Measurements from ENCODE around the gene GUK1. TPM values are rescaled to one million over a fixed set of nuclear protein-coding genes. Genes with fewer than 3 reads are reported as not detected.

GUK1 gene
- total RNA-seq, 4 donors from 2014 or later, result 183 to 573 (median 382) TPM

GRCh38 chr1:228117335-228117734, 22.7 kb upstream of the GUK1 start:
- intact Hi-C loops (cut with DNase I; ENCODE audit: low total_unique reads) (no loop called here), in situ Hi-C loops (cut with MboI; ENCODE audit: low pct_ligation_motif_present in 1 of 4, low pct_unique_long_range_greater_than_20kb in 1 of 4, low sequenced_read_pairs in 3 of 4) (no loop called here)
- 96 to 100% methylated on average over 2 to 4 of the region's 4 CpGs for WGBS, 2 donors (ENCODE audit: low coverage in 1 of 2)

GRCh38 chr1:228118040-228118439, 22.0 kb upstream of the GUK1 start:
- no peaks in the 10 kb centered on the region for H3K36me3 ChIP-seq
- H3K27me3 ChIP-seq, result no peaks in the 10 kb centered on the region
- H3K4me1 ChIP-seq, result no peaks in the 10 kb centered on the region
- in situ Hi-C loops (cut with MboI; ENCODE audit: low pct_ligation_motif_present in 1 of 4, low pct_unique_long_range_greater_than_20kb in 1 of 4, low sequenced_read_pairs in 3 of 4) (no loop called here), intact Hi-C loops (cut with DNase I; ENCODE audit: low total_unique reads) (no loop called here)
- H3K27ac ChIP-seq, result no peak overlapping the region
- WGBS, 2 donors (ENCODE audit: low coverage in 1 of 2), result 69 to 77% methylated on average over 2 of the region's 2 CpGs
- no peaks in the 10 kb centered on the region for H3K9me3 ChIP-seq
- H3K4me3 ChIP-seq, result no peak overlapping the region
- no peak for DNase-seq
- TF ChIP-seq EP300 (IDR thresholded peaks at IDR 0.05; ENCODE audit: low read depth), result no peak
- TF ChIP-seq, protein P1, sequence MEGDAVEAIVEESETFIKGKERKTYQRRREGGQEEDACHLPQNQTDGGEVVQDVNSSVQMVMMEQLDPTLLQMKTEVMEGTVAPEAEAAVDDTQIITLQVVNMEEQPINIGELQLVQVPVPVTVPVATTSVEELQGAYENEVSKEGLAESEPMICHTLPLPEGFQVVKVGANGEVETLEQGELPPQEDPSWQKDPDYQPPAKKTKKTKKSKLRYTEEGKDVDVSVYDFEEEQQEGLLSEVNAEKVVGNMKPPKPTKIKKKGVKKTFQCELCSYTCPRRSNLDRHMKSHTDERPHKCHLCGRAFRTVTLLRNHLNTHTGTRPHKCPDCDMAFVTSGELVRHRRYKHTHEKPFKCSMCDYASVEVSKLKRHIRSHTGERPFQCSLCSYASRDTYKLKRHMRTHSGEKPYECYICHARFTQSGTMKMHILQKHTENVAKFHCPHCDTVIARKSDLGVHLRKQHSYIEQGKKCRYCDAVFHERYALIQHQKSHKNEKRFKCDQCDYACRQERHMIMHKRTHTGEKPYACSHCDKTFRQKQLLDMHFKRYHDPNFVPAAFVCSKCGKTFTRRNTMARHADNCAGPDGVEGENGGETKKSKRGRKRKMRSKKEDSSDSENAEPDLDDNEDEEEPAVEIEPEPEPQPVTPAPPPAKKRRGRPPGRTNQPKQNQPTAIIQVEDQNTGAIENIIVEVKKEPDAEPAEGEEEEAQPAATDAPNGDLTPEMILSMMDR (IDR thresholded peaks at IDR 0.05), result no peak
- TF ChIP-seq POLR2AphosphoS5 (IDR thresholded peaks at IDR 0.05), result no peak

More at GRCh38 chr1:228117335-228117734, 22.7 kb upstream of the GUK1 start:
- no peak for TF ChIP-seq EP300 (IDR thresholded peaks at IDR 0.05; ENCODE audit: low read depth)
- TF ChIP-seq, protein P1 (IDR thresholded peaks at IDR 0.05), result no peak
- no peak for TF ChIP-seq POLR2A (IDR thresholded peaks at IDR 0.05)
- no peak for TF ChIP-seq POLR2AphosphoS5 (IDR thresholded peaks at IDR 0.05)
- H3K36me3 ChIP-seq, result no peaks in the 10 kb centered on the region
- no peak overlapping the region for H3K27ac ChIP-seq
- H3K9me3 ChIP-seq, result no peaks in the 10 kb centered on the region
- no peaks in the 10 kb centered on the region for H3K4me1 ChIP-seq
- no peaks in the 10 kb centered on the region for H3K27me3 ChIP-seq
- no peak overlapping the region for H3K4me3 ChIP-seq
- no peak for DNase-seq

- 75 to 82% methylated on average over 1 of the region's 1 CpG for WGBS, 2 donors (ENCODE audit: low coverage in 1 of 2)
Observed at GRCh38 chr1:228120351-228120750, 19.7 kb upstream of the GUK1 start.

GRCh38 chr1:228120857-228121489, 19.1 kb upstream of the GUK1 start:
- no peak for DNase-seq
- H3K27ac ChIP-seq, result no peak overlapping the region
- 63 to 64% methylated on average over 5 of the region's 5 CpGs for WGBS, 2 donors (ENCODE audit: low coverage in 1 of 2)

More at GRCh38 chr1:228120351-228120750, 19.7 kb upstream of the GUK1 start:
- DNase-seq, result no peak
- in situ Hi-C loops (cut with MboI; ENCODE audit: low pct_ligation_motif_present in 1 of 4, low pct_unique_long_range_greater_than_20kb in 1 of 4, low sequenced_read_pairs in 3 of 4) (loop anchor here in 1 of 4 donors (10.0 kb wide), 1 partner anchor 54 kb away; no protein-coding TSS in a partner anchor), intact Hi-C loops (cut with DNase I; ENCODE audit: low total_unique reads) (no loop called here)
- no peaks in the 10 kb centered on the region for H3K9me3 ChIP-seq
- no peak overlapping the region for H3K4me3 ChIP-seq
- H3K36me3 ChIP-seq, result no peaks in the 10 kb centered on the region
- H3K4me1 ChIP-seq, result no peaks in the 10 kb centered on the region
- H3K27ac ChIP-seq, result no peak overlapping the region
- TF ChIP-seq, protein P1 (IDR thresholded peaks at IDR 0.05), result no peak
- no peak for TF ChIP-seq EP300 (IDR thresholded peaks at IDR 0.05; ENCODE audit: low read depth)
- TF ChIP-seq POLR2AphosphoS5 (IDR thresholded peaks at IDR 0.05), result no peak
- no peak for TF ChIP-seq POLR2A (IDR thresholded peaks at IDR 0.05)
- no peaks in the 10 kb centered on the region for H3K27me3 ChIP-seq

More at GRCh38 chr1:228120857-228121489, 19.1 kb upstream of the GUK1 start:
- no peak overlapping the region for H3K4me3 ChIP-seq
- TF ChIP-seq POLR2A (IDR thresholded peaks at IDR 0.05) (no peak), EP300 (IDR thresholded peaks at IDR 0.05; ENCODE audit: low read depth) (no peak), POLR2AphosphoS5 (IDR thresholded peaks at IDR 0.05) (no peak)
- TF ChIP-seq, protein P1 (IDR thresholded peaks at IDR 0.05), result no peak
- H3K27me3 ChIP-seq, result no peaks in the 10 kb centered on the region
- H3K4me1 ChIP-seq, result no peaks in the 10 kb centered on the region
- in situ Hi-C loops (cut with MboI; ENCODE audit: low pct_ligation_motif_present in 1 of 4, low pct_unique_long_range_greater_than_20kb in 1 of 4, low sequenced_read_pairs in 3 of 4), result loop anchor here in 1 of 4 donors (10.0 kb wide), 1 partner anchor 54 kb away; no protein-coding TSS in a partner anchor
- no peaks in the 10 kb centered on the region for H3K36me3 ChIP-seq
- intact Hi-C loops (cut with DNase I; ENCODE audit: low total_unique reads), result no loop called here
- H3K9me3 ChIP-seq, result no peaks in the 10 kb centered on the region
